Psoas muscle (tissue), 8 donors: ENCODE data around the gene NUTM2E. TPM values are rescaled to one million over a fixed set of nuclear protein-coding genes. Genes with fewer than 3 reads are reported as not detected.
"Not testable (repeated sequence)": the region's sequence is repeated elsewhere in the genome, so short reads cannot be mapped to it uniquely, and the experiment has no call there.

Experiments
- ATAC-seq, 4 donors: fragments of 200-7000 bp; cut with Tn5 transposase; one replicate each; pipeline ENCODE4 v1.9.1; 2020; ENCODE audit warnings: moderate library complexity in 3 of 4, mild to moderate bottlenecking in 2 of 4
- DNase-seq, 2 donors: peaks; one replicate each; pipeline ENCODE4 v3.0.0-alpha.2; 2020
- H3K27ac ChIP-seq: fragments of 200-600 bp; one replicate; pipeline ENCODE4 v1.8.0; 2022
- H3K27me3 ChIP-seq, 3 donors: fragments of 200-600 bp in 1 of 3; one replicate each; pipeline versions ENCODE4 v1.6.1 to v1.8.0; 2013 to 2022; ENCODE audit warnings: low read length in 2 of 3, mild to moderate bottlenecking in 2 of 3, moderate library complexity in 1 of 3; ENCODE audit not compliant: insufficient read depth in 3 of 3
- H3K36me3 ChIP-seq, 2 donors: fragments of 200-600 bp in 1 of 2; one replicate each; pipeline versions ENCODE4 v1.6.1 to v1.8.0; 2013 to 2022; ENCODE audit warnings: low read depth in 1 of 2, mild to moderate bottlenecking in 1 of 2, moderate library complexity in 1 of 2; ENCODE audit not compliant: insufficient read depth in 1 of 2
- H3K4me1 ChIP-seq: fragments of 200-600 bp; one replicate; pipeline ENCODE4 v1.8.0; 2022
- H3K4me3 ChIP-seq: fragments of 200-600 bp; one replicate; pipeline ENCODE4 v1.8.0; 2022; ENCODE audit warnings: mild to moderate bottlenecking
- H3K9me3 ChIP-seq: fragments of 200-600 bp; one replicate; pipeline ENCODE4 v1.8.0; 2022
- WGBS, 3 donors: extraction: QIAGEN DNeasy Blood & Tissue Kit; methylation state at CpG; one replicate each; pipeline versions ENCODE4 v1.1.6 to v1.1.7; 2013; 5-methylcytosine and 5-hydroxymethylcytosine counted together
- intact Hi-C, 2 donors: fragments of 100-400 bp; cut with DNase I; formaldehyde crosslinking; loops; one replicate each; pipeline versions ENCODE4 v1.11.0 to v1.14.2; 2022
- long read RNA-seq, 2 donors: library from polyadenylated mRNA; unstranded; transcript quantifications; one replicate each; pipeline ENCODE4 v2.0.0, GENCODE V29; 2021
- polyA plus RNA-seq, 3 donors: library from polyadenylated mRNA; stranded (reverse); fragments of 200-250 nt; gene quantifications; one replicate each; pipeline ENCODE4 v1.2.3, GENCODE V29; 2013
- total RNA-seq, 4 donors: library from RNA; stranded (reverse); fragmentation: NEBNext Ultra II Directional in 2 of 4; extraction: Animal tissue kit (Norgen Biotek cat#: 25700) in 2 of 4; gene quantifications; one replicate each; pipeline versions ENCODE4 v1.2.1 to v1.2.4, GENCODE V29; 2021 to 2023
- TF ChIP-seq, protein P1 (sequence below): fragments of 200-600 bp; IDR thresholded peaks from one replicate; pipeline ENCODE4 v1.8.0; 2022; ENCODE audit warnings: antibody characterized with exemption
- donor health status: healthy with polysubstance abuse.
- donor health status: DM: no; HTN: no; CAD: no; lungs with moderate emphysema.
- donor health status: Bipolar disorder and iron deficiency.
- donor health status: healthy.
- donor health status: DM: yes; HTN: yes; CAD: no.
- donor health status: DM: no; HTN: no; CAD: no.
- donor health status: DM: no; HTN: no; CAD: no.
- donor health status: DM: yes; HTN: yes; CAD: no.

NUTM2E gene, protein sequence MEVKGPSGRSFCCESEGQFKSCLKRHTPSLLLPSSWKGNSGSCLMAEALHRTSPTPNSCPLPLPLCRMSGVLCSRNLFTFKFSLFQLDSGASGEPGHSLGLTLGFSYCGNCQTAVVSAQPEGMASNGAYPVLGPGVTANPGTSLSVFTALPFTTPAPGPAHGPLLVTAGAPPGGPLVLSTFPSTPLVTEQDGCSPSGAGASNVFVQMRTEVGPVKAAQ (N-terminal part only)
- total RNA-seq = under 1 TPM in 1 of 4 donors, not detected in 3; 0.30 TPM
- under 1 TPM; 0.01 to 0.12 (median 0.11) TPM for polyA plus RNA-seq
- long read RNA-seq, donor 1 = 0 reads
- long read RNA-seq, donor 2 = 0 reads

DNA sequence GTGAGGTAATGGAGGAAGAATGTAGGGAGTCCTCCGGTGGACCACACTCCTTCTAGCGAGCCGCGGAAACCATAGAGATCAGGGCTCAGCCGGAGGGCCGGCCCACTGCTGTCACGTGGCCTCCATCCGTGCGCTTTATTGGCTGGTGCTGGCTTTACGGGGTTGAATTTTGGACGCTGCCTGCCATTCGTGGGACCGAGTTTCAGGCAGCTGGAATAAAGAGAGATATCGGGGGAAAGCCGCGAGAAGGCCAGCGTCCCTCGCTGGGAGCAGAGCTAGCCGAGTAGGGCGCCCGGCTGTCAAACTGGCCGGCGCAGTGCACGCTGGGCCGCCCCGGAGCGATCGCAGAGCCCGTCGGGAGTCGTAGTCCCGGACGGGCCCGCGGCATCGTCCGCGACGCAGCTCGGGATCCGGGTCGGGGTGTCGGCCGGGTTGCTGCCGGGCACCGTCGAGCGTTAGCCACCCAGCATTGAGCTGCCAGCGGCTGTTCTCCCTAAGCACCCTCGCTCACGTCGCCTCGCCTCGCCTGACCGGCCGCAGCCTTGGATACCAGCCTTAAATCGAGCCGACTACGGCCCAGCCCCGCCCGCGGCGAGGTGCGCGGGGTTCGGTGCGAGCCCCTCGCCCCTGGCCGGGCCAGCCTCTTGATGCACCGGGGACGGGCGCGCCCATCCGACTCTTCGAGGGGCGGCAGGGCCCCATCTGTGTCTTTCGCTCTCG lies at the start of gene NUTM2E:
NUTM2E (plus strand) TSS at position 244 of the 720 bp plus-strand sequence. CDS start 15,002 bp downstream, outside the sequence.
- not testable (repeated sequence) for H3K36me3 ChIP-seq, H3K4me1 ChIP-seq, H3K9me3 ChIP-seq, H3K27me3 ChIP-seq
- ATAC-seq = peak; percentile 97 to 99 (median 98)
- Histone ChIP-seq H3K4me3 (peak within 1 kb of the TSS; percentile 69), H3K27ac (peak within 1 kb of the TSS; percentile 89)
- DNase-seq = peak; percentile 73 to 88
- intact Hi-C loops = loop anchor here in 1 of 2 donors (10.0 kb wide), 1 partner anchor 98 kb away; no protein-coding TSS in a partner anchor
- WGBS, 3 donors = 0% methylated on average over 44 to 53 of the region's 78 CpGs

GRCh38 chr10:79777997-79778396 lies 48.5 kb upstream of the NUTM2E start:
- intact Hi-C loops, H3K27me3 ChIP-seq, H3K36me3 ChIP-seq, H3K27ac ChIP-seq, ATAC-seq, H3K9me3 ChIP-seq, H3K4me3 ChIP-seq, H3K4me1 ChIP-seq, DNase-seq: not testable (repeated sequence)

DNA sequence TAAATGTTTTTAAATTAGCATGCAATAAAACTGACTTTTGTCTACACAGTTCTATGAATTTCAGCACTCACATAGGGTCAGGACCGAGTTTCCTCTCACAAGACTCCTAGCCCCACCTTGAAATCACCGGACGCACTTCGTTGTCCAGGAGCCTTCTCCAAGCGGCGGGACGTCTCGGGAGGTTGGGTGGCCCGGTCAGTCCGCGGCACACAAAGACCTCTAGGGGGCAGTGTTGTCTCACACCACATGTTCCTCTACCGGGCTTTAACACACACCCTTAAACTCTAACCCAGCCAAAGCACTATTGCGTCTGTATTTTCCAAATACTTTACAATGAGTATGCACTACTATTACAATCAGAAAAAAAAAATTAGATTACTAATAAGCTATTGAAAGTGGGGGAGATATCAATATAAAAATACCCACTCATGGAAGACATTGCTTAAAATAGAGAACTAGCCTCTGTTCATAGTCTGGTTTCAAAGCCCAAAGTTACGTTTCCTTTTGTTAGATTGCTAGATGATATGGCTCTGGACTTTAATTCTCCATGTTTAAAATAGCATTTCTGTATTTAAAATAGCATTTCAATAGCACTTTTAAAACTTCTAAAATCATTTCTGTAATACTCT lies 47.1 kb upstream of the NUTM2E start:
- H3K9me3 ChIP-seq, H3K36me3 ChIP-seq, H3K27ac ChIP-seq, H3K4me3 ChIP-seq, H3K27me3 ChIP-seq, H3K4me1 ChIP-seq, intact Hi-C loops: not testable (repeated sequence)
- ATAC-seq (peak; percentile 92 to 99 (median 96)), DNase-seq (peak; percentile 64 to 83)
- TF ChIP-seq, protein P1, sequence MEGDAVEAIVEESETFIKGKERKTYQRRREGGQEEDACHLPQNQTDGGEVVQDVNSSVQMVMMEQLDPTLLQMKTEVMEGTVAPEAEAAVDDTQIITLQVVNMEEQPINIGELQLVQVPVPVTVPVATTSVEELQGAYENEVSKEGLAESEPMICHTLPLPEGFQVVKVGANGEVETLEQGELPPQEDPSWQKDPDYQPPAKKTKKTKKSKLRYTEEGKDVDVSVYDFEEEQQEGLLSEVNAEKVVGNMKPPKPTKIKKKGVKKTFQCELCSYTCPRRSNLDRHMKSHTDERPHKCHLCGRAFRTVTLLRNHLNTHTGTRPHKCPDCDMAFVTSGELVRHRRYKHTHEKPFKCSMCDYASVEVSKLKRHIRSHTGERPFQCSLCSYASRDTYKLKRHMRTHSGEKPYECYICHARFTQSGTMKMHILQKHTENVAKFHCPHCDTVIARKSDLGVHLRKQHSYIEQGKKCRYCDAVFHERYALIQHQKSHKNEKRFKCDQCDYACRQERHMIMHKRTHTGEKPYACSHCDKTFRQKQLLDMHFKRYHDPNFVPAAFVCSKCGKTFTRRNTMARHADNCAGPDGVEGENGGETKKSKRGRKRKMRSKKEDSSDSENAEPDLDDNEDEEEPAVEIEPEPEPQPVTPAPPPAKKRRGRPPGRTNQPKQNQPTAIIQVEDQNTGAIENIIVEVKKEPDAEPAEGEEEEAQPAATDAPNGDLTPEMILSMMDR = peak; percentile 71
- 5 to 14% (median 6%) methylated on average over 10 to 14 of the region's 14 CpGs for WGBS, 3 donors

DNA sequence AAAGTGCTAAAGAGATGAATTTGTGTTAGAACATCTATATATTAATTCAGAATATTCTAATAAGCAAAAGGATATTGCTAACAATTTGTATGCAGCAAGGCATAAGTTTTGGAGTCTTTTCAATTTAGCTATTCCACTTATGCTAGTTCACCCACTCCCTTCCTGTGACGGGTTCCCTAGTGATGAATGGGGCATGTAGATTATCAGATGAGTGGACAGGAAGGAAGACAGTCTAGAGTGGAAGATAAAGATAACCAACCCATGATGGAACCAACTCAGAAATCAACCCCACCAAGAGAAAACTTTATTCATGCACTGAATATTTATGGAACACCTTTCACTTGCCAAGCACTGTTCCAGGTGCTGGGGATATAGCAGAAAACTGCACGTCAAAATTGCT lies 46.5 kb upstream of the NUTM2E start:
- H3K9me3 ChIP-seq, H3K27ac ChIP-seq, DNase-seq, H3K36me3 ChIP-seq, H3K4me3 ChIP-seq, H3K27me3 ChIP-seq, H3K4me1 ChIP-seq, intact Hi-C loops: not testable (repeated sequence)
- WGBS, 3 donors = 40 to 79% (median 56%) methylated on average over 1 of the region's 2 CpGs
- peak in 1 of 4 donors; percentile 30 for ATAC-seq

DNA sequence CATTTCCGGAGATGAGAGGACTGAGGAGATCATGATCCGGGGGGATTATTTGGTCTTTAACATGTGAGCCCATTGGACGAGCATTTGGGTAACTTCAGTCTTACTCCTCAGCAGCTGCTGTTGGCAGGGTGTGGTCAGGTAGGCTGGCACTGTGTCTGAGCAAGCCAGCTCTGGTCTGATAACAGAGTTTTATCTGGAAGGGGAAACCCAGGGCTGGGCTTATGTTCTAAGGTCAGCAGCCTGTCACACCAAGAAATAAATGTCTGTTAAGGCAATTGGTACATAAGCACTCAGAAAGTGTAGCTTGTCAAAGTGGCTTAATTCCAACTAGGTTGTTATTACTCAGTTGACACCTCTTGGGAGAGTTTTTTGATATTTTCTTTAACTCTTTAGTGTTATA lies 45.0 kb upstream of the NUTM2E start:
- H3K36me3 ChIP-seq, H3K4me1 ChIP-seq, intact Hi-C loops, DNase-seq, H3K4me3 ChIP-seq, ATAC-seq, H3K27ac ChIP-seq, H3K9me3 ChIP-seq, H3K27me3 ChIP-seq: not testable (repeated sequence)
- 84 to 91% (median 85%) methylated on average over 3 of the region's 3 CpGs for WGBS, 3 donors

DNA sequence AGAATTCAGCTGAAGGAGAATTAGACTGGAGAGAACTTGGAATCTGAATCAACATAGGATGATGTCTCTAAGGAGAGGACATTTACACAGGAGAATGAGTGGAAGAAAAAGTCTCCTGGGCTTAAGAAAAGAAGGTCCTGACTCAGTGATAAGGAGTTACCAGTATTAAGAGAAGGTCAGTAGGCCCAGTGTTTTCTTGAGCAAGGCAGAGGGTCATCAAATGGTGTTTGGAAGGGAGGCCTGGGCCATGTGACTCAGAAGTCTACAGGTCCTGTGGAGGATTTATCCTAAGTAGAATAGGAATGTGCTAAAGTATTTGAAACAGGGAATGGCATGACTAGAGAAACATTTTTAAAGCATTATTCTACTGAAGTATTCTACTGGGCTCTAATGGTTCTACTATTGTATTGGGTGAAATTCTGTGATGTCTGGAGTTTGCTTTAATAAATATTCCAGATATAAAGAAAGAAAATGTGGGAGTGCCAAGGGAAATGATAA lies 39.0 kb upstream of the NUTM2E start:
- H3K27me3 ChIP-seq, ATAC-seq, H3K4me3 ChIP-seq, H3K4me1 ChIP-seq, DNase-seq, intact Hi-C loops, H3K9me3 ChIP-seq, H3K36me3 ChIP-seq, H3K27ac ChIP-seq: not testable (repeated sequence)

DNA sequence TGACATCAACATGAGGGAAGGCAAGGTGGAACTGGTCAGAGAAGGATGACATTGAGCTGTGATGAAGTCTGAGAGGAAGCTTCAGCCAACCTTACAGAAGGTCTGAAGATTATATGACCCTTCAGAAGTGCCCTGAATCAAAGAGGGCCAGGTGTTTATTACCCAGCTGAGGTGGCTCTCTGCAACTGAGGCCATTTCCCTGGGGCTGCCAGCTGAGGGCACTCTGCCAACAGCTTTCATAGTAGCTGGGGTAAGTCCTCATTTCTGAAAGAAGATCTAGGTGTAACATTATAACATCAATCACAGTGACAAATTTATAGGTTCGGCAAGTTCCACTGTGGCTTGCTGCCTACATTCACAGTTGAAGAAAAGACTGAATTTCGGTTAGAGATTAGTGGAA lies 37.2 kb upstream of the NUTM2E start:
- H3K27ac ChIP-seq, intact Hi-C loops, DNase-seq, H3K27me3 ChIP-seq, H3K36me3 ChIP-seq, H3K9me3 ChIP-seq, H3K4me1 ChIP-seq, H3K4me3 ChIP-seq: not testable (repeated sequence)
- 36% methylated on average over 2 of the region's 2 CpGs; no CpG with 5 or more reads in 2 of the 3 donors for WGBS, 3 donors
- peak; percentile 36 to 82 (median 79) for ATAC-seq

- intact Hi-C loops, H3K27ac ChIP-seq, H3K27me3 ChIP-seq, H3K4me3 ChIP-seq, H3K4me1 ChIP-seq, H3K9me3 ChIP-seq, DNase-seq, H3K36me3 ChIP-seq: not testable (repeated sequence)
- WGBS, 3 donors = 23 to 58% (median 38%) methylated on average over 2 to 3 of the region's 4 CpGs
- ATAC-seq = peak; percentile 40 to 72 (median 52)
These were observed 34.5 kb upstream of the NUTM2E start for GRCh38 chr10:79791906-79792517.

DNA sequence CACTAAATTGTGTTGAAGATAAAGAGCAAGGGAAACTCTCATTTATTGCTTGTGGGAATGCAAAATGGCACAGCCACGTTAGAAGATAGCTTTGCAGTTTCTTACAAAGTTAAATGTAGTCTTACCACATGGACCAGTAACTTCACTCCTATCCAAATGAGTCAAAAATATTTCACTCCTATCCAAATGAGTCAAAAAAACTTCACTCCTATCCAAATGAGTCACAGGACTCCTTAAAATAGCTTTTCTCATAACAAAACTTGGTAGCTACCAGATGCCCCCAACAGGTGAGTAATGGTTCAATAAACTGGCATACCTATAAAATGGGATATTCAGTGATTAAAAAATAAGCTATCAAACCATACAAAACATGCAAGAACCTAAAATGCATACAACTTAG lies 27.2 kb upstream of the NUTM2E start:
- H3K4me1 ChIP-seq, H3K27me3 ChIP-seq, intact Hi-C loops, H3K4me3 ChIP-seq, H3K27ac ChIP-seq, H3K9me3 ChIP-seq, DNase-seq, H3K36me3 ChIP-seq: not testable (repeated sequence)
- peak in 1 of 4 donors; percentile 65 for ATAC-seq
- no CpG with 5 or more reads among the region's 1 CpG for WGBS, 3 donors

- H3K27ac ChIP-seq = not testable (repeated sequence)
These were observed 20.7 kb upstream of the NUTM2E start for GRCh38 chr10:79805857-79806256.

More at GRCh38 chr10:79805857-79806256, 20.7 kb upstream of the NUTM2E start:
- H3K36me3 ChIP-seq, intact Hi-C loops, H3K9me3 ChIP-seq, ATAC-seq, H3K27me3 ChIP-seq, DNase-seq, H3K4me3 ChIP-seq, H3K4me1 ChIP-seq: not testable (repeated sequence)
- 90 to 98% (median 93%) methylated on average over 2 of the region's 2 CpGs for WGBS, 3 donors
